Adipocyte (in vitro differentiated cells): ENCODE results near the gene PTPRK.

Experiments
- DNase-seq: peaks from one replicate; pipeline ENCODE4 v3.0.0-alpha.2; 2015; ENCODE audit warnings: low read depth
- H3K27me3 ChIP-seq: replicated peaks from 2 replicates; pipeline ENCODE4 v1.7.0; 2013; ENCODE audit warnings: mild to moderate bottlenecking, low read length, moderate library complexity; ENCODE audit not compliant: control insufficient read depth, insufficient read depth
- H3K36me3 ChIP-seq: 2 replicates; pipeline ENCODE4 v1.7.0; 2013; ENCODE audit warnings: low read length, mild to moderate bottlenecking, moderate library complexity; ENCODE audit not compliant: control insufficient read depth, insufficient read depth, severe bottlenecking
- H3K4me1 ChIP-seq: 2 replicates; pipeline ENCODE4 v1.7.0; 2013; ENCODE audit warnings: mild to moderate bottlenecking, low read length, moderate library complexity; ENCODE audit not compliant: control insufficient read depth, insufficient read depth
- H3K4me3 ChIP-seq: 2 replicates; pipeline ENCODE4 v1.7.0; 2013; ENCODE audit warnings: mild to moderate bottlenecking, low read length, moderate library complexity
- H3K9ac ChIP-seq: 2 replicates; pipeline ENCODE4 v1.7.0; 2013; ENCODE audit warnings: mild to moderate bottlenecking, low read length, moderate library complexity
- H3K9me3 ChIP-seq: 2 replicates; pipeline ENCODE4 v1.7.0; 2013; ENCODE audit warnings: mild to moderate bottlenecking, low read length, moderate library complexity; ENCODE audit not compliant: control insufficient read depth

Gene PTPRK

GRCh38 chr6:128520436-128521281 lies at the start of gene PTPRK:
Gene PTPRK, minus strand, starts transcription at chr6:128520599. Its CDS starts 241 bp downstream, at chr6:128520358.
- H3K9me3 ChIP-seq = no peaks in the 10 kb centered on the region
- no peaks in the 10 kb centered on the region for H3K27me3 ChIP-seq
- H3K36me3 ChIP-seq = no peaks in the 10 kb centered on the region
- H3K9ac ChIP-seq = peak within 1 kb of the TSS; percentile 92
- peaks cover 19% of the 10 kb centered on the region for H3K4me1 ChIP-seq
- peak; percentile 98 for DNase-seq
- peak within 1 kb of the TSS; percentile 89 for H3K4me3 ChIP-seq

- H3K4me1 ChIP-seq = peaks cover 23% of the 10 kb centered on the region
- no peak overlapping the region for H3K9ac ChIP-seq
- no peak overlapping the region for H3K4me3 ChIP-seq
- DNase-seq = no peak
- no peaks in the 10 kb centered on the region for H3K27me3 ChIP-seq
- no peaks in the 10 kb centered on the region for H3K36me3 ChIP-seq
- no peaks in the 10 kb centered on the region for H3K9me3 ChIP-seq
Measured at GRCh38 chr6:128567029-128567428, 46.6 kb upstream of the PTPRK start.

- no peaks in the 10 kb centered on the region for H3K36me3 ChIP-seq
- H3K9me3 ChIP-seq = no peaks in the 10 kb centered on the region
- DNase-seq = no peak
- no peaks in the 10 kb centered on the region for H3K27me3 ChIP-seq
- no peaks in the 10 kb centered on the region for H3K4me1 ChIP-seq
- H3K4me3 ChIP-seq = no peak overlapping the region
- no peak overlapping the region for H3K9ac ChIP-seq
Measured at GRCh38 chr6:128560966-128561365, 40.6 kb upstream of the PTPRK start.

GRCh38 chr6:128558924-128559323 lies 38.5 kb upstream of the PTPRK start:
- no peak for DNase-seq
- no peak overlapping the region for H3K9ac ChIP-seq
- H3K4me1 ChIP-seq = no peaks in the 10 kb centered on the region
- H3K27me3 ChIP-seq = no peaks in the 10 kb centered on the region
- H3K9me3 ChIP-seq = no peaks in the 10 kb centered on the region
- H3K36me3 ChIP-seq = no peaks in the 10 kb centered on the region
- H3K4me3 ChIP-seq = no peak overlapping the region

- DNase-seq = no peak
- Histone ChIP-seq H3K36me3 (no peaks in the 10 kb centered on the region), H3K4me1 (no peaks in the 10 kb centered on the region), H3K27me3 (no peaks in the 10 kb centered on the region), H3K4me3 (no peak overlapping the region), H3K9ac (no peak overlapping the region), H3K9me3 (no peaks in the 10 kb centered on the region)
Measured at GRCh38 chr6:128558021-128558420, 37.6 kb upstream of the PTPRK start.

GRCh38 chr6:128557081-128557480 lies 36.7 kb upstream of the PTPRK start:
- Histone ChIP-seq H3K9ac (no peak overlapping the region), H3K27me3 (no peaks in the 10 kb centered on the region), H3K4me3 (no peak overlapping the region), H3K9me3 (no peaks in the 10 kb centered on the region), H3K4me1 (no peaks in the 10 kb centered on the region), H3K36me3 (no peaks in the 10 kb centered on the region)
- DNase-seq = no peak

- peak; percentile 18 for DNase-seq
- no peaks in the 10 kb centered on the region for H3K9me3 ChIP-seq
- H3K27me3 ChIP-seq = no peaks in the 10 kb centered on the region
- no peak overlapping the region for H3K9ac ChIP-seq
- no peaks in the 10 kb centered on the region for H3K4me1 ChIP-seq
- no peaks in the 10 kb centered on the region for H3K36me3 ChIP-seq
- no peak overlapping the region for H3K4me3 ChIP-seq
Measured at GRCh38 chr6:128554302-128554701, 33.9 kb upstream of the PTPRK start.

GRCh38 chr6:128541261-128541660 lies 20.9 kb upstream of the PTPRK start:
- Histone ChIP-seq H3K36me3 (no peaks in the 10 kb centered on the region), H3K9me3 (peaks cover 6% of the 10 kb centered on the region), H3K9ac (no peak overlapping the region), H3K27me3 (no peaks in the 10 kb centered on the region), H3K4me1 (no peaks in the 10 kb centered on the region), H3K4me3 (no peak overlapping the region)
- no peak for DNase-seq

GRCh38 chr6:128538763-128539162 lies 18.4 kb upstream of the PTPRK start:
- Histone ChIP-seq H3K9ac (no peak overlapping the region), H3K4me3 (no peak overlapping the region), H3K9me3 (no peaks in the 10 kb centered on the region), H3K4me1 (no peaks in the 10 kb centered on the region), H3K27me3 (no peaks in the 10 kb centered on the region), H3K36me3 (no peaks in the 10 kb centered on the region)
- no peak for DNase-seq

- no peaks in the 10 kb centered on the region for H3K36me3 ChIP-seq
- no peaks in the 10 kb centered on the region for H3K9me3 ChIP-seq
- no peak for DNase-seq
- no peaks in the 10 kb centered on the region for H3K27me3 ChIP-seq
- H3K9ac ChIP-seq = no peak overlapping the region
- H3K4me3 ChIP-seq = no peak overlapping the region
- H3K4me1 ChIP-seq = no peaks in the 10 kb centered on the region
Measured at GRCh38 chr6:128532827-128533226, 12.4 kb upstream of the PTPRK start.

GRCh38 chr6:128532136-128532535 lies 11.7 kb upstream of the PTPRK start:
- Histone ChIP-seq H3K9me3 (no peaks in the 10 kb centered on the region), H3K36me3 (no peaks in the 10 kb centered on the region), H3K27me3 (no peaks in the 10 kb centered on the region), H3K4me3 (no peak overlapping the region), H3K9ac (no peak overlapping the region), H3K4me1 (no peaks in the 10 kb centered on the region)
- DNase-seq = no peak

GRCh38 chr6:128531696-128532095 lies 11.3 kb upstream of the PTPRK start:
- Histone ChIP-seq H3K9ac (no peak overlapping the region), H3K9me3 (no peaks in the 10 kb centered on the region), H3K36me3 (no peaks in the 10 kb centered on the region), H3K4me3 (no peak overlapping the region), H3K27me3 (no peaks in the 10 kb centered on the region), H3K4me1 (no peaks in the 10 kb centered on the region)
- DNase-seq = no peak
